NCI-H2081 treated with DMSO at 0.1 percent for 48 hours (cell line): ENCODE results near the gene YDJC.
"Not testable (repeated sequence)": the region's sequence is repeated elsewhere in the genome, so short reads cannot be mapped to it uniquely, and the experiment has no call there.

ENCODE experiments used
- DNase-seq: peaks from one replicate; lab custom pipeline; 2025; lab: John Stamatoyannopoulos, UW

Gene YDJC

DNA sequence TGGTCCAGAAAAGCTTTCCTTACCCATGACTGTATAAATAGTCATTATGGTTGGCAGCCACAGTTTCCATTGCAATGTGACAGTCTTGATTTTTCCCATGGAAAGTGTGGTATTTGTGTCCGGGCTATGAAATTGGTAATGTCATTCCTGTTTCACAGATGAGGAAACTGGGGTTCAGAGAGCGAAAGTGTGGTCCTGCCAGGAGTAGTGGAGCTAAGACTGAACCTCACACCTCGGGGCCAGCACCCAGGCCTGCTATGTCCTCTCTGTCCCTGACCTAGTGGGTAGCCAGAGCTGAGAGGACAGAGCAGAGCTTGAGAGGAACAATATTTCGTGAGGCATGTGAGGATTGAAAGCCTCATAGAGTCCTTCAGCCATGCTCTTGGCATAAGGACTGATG is 1.2 kb upstream of the YDJC start:
- DNase-seq: no peak

DNA sequence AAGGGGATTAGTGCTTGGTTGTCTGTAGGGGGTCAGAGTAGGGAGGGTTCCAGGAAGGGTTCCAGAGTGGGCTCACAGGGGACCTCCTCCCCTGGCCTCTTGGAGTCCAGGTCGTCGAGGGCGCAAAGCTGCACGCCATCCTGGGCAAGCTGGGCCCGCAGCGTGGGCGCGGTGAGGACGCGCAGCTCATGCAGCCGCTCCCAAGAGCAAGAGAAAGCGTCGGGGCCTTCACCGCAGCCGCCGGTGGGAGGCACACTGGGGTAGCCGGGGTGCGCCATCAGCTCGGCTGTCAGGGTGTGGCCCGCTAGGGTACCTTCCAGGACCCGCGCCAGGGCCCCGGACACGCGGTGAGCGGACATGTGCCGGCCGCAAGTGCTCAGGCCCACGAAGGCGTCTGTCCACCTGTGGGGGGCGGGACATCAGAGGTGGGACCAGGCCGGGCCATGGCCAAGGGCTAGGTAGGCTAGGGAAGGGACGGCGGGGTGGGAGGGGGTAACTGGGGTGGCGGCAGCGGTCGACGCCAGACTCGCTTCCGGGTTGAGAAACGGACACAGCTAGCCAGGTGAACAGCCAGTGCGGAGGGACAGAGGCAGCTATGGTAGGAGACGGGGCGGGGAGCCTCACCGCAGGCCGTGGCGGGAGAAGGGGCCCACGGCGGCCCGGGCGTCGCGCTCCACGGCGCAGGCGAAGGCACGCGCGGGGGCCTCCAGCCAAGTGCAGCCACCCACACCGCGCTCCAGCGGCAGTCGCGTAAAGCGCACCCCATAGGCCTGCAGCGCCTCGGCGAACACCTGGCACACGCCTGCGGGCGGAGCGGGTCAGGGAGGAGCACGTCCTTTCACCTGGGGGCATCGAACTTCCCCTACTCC is 1.2 kb downstream of the YDJC start:
- no peak for DNase-seq

DNA sequence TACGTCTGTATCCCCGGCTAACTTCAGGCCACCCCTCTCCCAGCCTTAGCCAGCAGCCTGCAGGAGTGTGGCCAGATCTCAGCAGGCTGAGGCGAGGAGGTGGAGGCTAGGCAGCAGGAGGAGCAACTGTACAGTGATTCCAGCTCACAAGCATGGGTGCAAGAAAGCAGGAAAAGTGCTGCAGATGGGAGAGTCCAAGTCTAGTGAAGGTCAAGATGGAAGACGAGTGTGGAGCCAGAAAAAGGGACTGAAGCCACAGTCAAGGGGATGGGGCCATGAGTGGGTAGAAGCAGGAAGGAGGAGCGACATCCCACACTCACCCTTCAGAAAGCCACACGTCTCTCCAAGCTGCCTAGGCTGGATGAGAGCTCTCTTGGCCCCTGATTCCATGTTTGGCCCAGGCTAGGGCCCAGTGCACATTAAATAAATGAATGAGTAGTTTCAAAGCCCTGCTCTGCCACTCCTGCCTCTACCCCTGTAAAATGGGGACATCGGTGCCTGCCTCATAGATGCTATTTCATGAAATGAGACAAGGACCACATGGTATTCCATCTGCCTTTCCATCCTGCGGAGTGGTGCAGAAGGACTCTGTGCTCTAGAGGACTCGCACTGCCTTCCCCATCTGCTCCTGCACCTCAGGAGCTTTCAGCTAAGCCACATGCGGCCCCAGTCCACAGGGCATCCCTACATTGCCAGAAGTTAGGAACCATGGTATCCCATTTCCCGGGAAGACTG is 2.9 kb downstream of the YDJC start:
- DNase-seq: no peak

DNA sequence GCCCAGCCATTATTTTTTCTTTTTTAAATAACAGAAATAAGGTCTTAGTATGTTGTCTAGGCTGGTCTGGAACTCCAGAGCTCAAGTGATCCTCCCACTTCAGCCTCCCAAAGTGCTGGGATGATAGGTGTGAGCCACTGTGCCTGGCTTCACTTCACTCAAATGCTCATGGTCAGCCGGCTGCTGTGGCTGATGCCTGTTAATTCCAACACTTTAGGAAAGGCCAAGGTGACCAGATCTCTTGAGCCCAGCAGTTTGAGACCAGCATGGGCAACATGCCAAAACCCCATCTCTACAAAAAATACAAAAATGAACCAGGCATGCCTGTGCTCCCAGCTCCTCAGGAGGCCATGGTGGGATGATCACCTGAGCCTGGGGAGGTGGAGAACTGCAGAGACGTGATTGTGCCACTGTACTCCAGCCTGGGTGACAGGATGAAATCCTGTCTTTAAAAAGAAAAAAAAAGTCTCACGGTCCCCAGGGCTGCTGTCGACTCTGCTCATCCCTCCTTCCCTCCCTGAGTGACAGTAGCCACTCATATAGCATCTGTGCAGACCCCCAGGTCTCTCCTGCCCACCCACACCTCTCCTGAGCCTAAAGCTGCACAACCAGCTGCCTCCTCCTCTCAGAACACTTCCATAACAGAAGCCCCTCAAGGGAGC is 3.6 kb downstream of the YDJC start:
- DNase-seq: no peak

DNA sequence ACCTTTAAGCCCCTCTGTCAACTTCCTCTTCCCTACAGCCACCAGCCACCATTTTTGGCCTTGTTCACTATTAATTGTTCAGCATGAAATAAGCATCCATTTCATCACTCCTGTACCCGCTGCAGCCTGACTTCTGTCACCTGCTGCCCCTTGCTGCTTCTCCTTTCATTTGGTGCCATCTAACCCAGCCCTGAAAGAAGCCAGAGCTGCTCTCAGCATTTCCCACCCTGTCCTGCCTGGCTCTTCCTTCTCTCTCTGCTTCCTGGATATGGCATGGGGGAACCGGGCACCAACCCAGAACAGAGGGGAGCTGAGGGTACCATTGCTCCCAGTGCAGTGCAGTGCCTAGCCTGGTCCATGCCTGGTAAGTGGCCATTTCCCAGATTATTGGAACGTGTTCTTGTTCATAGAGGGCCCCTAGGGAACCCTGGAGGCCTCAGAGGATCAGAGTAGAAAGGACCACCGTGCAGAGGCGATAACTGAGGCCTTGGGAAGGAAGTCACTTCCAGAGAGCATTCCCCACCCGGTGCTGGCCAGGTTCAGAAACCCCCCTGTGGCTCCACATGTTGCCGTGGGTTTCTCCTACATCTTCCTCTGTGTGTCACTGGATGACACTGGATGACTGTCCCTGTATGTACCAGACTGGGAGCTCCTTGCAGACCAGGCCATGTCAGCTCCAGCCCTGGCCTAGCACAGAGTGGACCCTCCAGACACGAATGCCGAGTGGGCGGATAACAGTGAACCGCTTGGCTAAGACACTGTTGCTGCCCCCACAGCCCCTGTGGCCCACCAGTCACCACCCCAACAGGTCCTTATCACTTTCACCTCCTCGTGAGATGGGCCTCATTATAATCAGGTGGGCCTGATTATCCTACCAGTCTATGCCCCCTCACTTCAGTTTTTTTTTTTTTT is 4.7 kb downstream of the YDJC start:
- no peak for DNase-seq

DNA sequence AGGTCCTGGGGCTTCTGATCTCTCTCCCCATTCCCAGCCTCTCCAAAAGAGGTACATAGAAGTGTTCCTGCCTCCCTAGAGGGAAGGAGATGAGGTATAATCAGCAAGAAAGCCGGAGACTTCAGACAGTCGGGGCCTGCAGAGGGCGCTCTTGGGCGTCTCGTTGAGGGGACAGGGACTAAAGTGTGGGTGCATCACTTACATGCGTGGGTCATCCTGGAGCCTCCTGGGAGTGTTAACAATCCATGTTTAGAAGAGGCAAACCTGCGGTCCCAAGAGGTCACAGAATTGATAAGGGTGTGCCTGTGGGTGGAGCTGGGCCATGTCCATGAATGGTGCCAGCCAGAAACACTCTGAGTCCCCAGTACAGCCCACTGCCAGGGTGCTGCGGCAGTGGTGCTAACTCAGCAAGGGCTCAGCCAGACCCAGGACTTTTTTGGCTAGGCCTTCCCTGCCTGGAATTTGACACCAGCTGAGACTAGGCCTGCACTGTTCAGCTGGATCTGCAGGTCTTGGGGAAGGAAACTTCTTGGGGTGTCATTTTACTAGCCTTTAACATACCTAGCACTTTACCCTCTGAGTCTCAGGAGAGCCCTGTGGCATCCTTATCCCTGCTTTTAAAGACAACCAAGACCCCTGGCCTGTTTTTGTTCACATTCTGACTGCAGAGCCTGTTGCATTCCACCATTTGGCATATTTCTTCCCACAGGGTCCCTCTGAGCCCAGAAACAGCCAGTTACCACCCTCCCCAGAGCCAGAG is 5.5 kb downstream of the YDJC start:
- no peak for DNase-seq

GRCh38 chr22:21623648-21623970 is 6.2 kb downstream of the YDJC start:
- DNase-seq: no peak

DNA sequence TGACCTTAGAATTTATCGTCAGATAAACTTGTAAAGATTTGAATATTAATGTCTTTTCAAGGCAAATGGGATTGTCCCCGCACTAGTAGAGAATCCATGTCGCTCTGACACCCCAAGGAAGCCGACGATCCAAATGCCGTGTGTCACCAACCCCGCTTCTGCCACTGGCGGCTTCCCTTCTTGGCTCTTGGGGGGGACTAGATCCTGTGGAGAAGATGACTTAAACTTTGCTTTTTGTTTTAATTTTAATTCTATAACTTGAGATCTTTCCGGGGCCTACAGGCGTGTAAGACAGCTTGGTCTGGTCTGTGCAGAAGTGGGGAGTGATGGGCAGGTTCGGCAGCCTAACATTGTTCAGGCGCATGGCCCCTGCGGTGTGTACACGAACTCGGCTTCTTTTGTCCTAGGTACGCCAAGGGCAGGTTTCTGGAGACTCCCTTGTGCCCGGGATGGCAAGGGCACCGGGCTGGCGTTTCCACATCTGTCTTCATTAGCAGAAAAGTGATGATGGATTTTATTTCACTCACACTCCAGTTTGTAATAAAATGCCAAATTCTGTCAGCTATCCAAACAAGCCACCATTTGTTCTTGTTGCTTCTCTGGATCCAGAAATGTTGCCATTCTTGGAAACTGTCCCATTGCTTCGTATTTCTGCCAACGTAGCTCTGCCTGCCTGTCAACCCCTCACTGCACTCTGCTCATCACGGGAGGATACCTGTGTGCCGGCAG is 6.7 kb downstream of the YDJC start:
- DNase-seq: no peak

GRCh38 chr22:21622011-21622918 is 7.6 kb downstream of the YDJC start:
- DNase-seq: no peak

DNA sequence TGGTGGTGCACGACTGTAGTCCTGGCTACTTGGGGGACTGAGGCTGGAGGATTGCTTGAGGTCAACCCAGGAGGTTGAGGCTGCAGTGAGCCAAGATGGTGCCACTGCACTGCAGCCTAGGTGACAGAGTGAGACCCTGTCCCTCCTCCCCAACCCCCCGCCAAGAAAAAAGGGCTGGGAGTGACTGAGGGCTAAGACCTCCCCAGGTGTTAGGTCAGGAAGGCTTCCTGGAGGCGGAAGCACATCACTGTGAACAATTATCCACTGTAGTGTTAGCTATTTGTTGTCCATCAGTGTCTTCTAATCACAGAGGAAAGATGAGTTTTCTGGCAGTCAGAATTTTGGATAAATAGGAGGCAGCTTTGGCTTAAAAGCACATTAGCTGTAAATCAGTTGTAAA is 8.8 kb downstream of the YDJC start:
- no peak for DNase-seq

DNA sequence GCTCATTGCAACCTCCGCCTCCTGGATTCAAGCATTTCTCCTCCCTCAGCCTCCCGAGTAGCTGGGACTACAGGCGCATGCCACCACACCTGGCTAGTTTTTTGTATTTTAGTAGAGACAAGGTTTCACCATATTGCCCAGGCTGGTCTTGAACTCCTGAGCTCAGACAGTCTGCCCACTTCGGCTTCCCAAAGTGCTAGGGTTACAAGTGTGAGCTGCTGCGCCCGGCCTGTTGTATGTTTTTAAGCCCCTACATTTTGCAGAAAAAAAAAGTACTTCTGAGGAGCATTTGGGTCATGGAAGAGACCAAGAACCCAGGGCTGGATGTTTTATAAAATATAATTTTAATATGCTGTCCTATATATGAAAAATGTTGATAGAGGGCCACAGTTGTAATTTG is 12.5 kb downstream of the YDJC start:
- not testable (repeated sequence) for DNase-seq

DNA sequence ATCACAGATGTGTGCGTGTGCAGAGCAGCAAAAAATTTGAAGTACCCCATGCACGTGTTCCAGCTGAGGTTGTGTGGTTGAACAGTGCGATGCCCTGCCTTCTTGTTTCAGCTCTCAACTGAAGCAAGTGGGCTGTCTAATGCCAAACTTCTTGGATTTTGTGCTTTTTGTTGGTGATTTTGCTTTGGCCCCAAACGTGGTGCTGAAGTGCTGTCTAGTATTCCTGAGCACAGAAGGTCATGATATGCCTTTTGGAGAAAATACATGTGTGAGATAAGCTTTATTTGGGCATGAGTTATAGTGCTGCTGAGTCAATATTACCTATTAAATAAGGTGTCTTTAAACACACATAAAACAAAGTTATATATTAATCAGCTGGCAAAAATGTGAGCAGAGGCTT is 14.1 kb downstream of the YDJC start:
- no peak for DNase-seq

GRCh38 chr22:21613553-21614233 is 16.1 kb downstream of the YDJC start:
- no peak for DNase-seq

DNA sequence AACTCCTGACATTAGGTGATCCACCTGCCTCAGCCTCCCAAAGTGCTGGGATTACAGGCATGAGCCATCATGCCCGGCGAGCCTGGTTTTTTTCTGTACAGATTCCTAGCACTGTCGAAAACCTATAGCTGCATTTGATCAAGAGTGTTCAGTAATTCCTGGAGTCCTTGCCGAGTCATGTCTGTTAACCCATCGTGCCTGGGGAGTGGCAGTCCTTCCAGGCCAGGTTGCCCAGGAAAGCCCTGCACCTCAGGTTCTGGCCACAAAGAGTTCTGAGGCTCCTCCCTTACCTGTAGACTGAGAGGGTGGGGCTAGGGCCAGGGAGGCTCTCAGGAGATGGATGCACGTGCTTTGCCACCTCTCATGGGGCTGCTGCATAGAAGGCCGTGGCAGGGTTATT is 17.0 kb downstream of the YDJC start:
- DNase-seq: no peak

GRCh38 chr22:21611210-21611977 is 18.4 kb downstream of the YDJC start:
- no peak for DNase-seq

DNA sequence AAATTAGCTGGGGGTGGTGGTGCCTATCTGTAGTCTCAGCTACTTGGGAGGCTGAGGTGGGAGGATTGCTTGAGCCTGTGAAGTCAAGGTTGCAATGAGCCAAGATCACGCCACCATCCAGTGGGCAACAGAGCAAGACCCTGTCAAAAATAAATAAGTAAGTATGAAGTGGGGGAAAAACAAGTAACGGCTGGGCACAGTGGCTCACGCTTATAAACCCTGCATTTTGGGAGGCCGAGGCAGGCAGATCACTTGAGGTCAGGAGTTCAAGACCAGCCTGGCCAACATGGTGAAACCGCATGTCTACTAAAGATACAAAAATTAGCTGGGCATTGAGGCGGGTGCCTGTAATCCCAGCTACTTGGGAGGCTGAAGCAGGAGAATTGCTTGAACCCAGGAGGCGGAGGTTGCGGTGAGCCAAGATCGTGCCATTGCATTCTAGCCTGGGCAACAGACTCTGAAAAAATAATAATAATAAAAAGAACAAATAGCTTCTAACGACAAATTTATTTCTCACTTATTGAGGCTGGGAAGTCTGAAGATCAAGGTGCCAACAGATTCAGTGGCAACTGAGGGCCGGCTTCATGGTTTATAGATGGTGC is 20.2 kb downstream of the YDJC start:
- DNase-seq: not testable (repeated sequence)

GRCh38 chr22:21606775-21607174 is 23.0 kb downstream of the YDJC start:
- DNase-seq: no peak
